Chondrocyte (in vitro differentiated cells): Measurements from ENCODE around the gene NOX5. TPM values are rescaled to one million over a fixed set of nuclear protein-coding genes. Genes with fewer than 3 reads are reported as not detected.

Experiments used
- DNase-seq: peaks from one replicate; pipeline ENCODE4 v3.0.0; 2021; ENCODE audit warnings: mixed read lengths, low spot score
- H3K27ac Mint-ChIP-seq: one replicate; pipeline ENCODE4 v1.8.0; 2021; ENCODE audit warnings: mild to moderate bottlenecking, moderate library complexity, mixed read lengths; ENCODE audit not compliant: unreplicated experiment
- H3K27me3 Mint-ChIP-seq: 2 replicates; pipeline ENCODE4 v1.8.0; 2021; ENCODE audit warnings: low read depth, mixed read lengths
- H3K36me3 Mint-ChIP-seq: 2 replicates; pipeline ENCODE4 v1.8.0; 2021; ENCODE audit warnings: low read depth, mixed read lengths
- H3K4me1 Mint-ChIP-seq: 2 replicates; pipeline ENCODE4 v1.8.0; 2021; ENCODE audit warnings: low read depth, mild to moderate bottlenecking, mixed read lengths
- H3K4me3 Mint-ChIP-seq: one replicate; pipeline ENCODE4 v1.8.0; 2021; ENCODE audit warnings: mild to moderate bottlenecking, moderate library complexity, mixed read lengths; ENCODE audit not compliant: unreplicated experiment
- H3K9me3 Mint-ChIP-seq: 2 replicates; pipeline ENCODE4 v1.8.0; 2021; ENCODE audit warnings: low read depth, mixed read lengths
- CTCF ChIP-seq: fragments of 200-600 bp; sonication (generic); IDR thresholded peaks from 2 replicates; pipeline ENCODE4 v1.5.0; 2021; ENCODE audit warnings: antibody characterized with exemption, mild to moderate bottlenecking, moderate library complexity
- total RNA-seq: library from RNA; stranded (reverse); gene quantifications from 3 replicates; pipeline ENCODE4 v1.2.1, GENCODE V29; 2021

NOX5 gene
- total RNA-seq, 1 donor from 2014 or later: not detected

GRCh38 chr15:68986322-68986721 is 28.2 kb upstream of the NOX5 start:
- no peak for DNase-seq
- TF ChIP-seq CTCF: no peak
- Mint-ChIP-seq H3K9me3 (no peaks in the 10 kb centered on the region), H3K27me3 (peaks cover 22% of the 10 kb centered on the region), H3K27ac (no peak overlapping the region), H3K4me3 (no peak overlapping the region), H3K4me1 (no peaks in the 10 kb centered on the region), H3K36me3 (peaks cover 1% of the 10 kb centered on the region)

GRCh38 chr15:68987120-68987519 is 27.4 kb upstream of the NOX5 start:
- Mint-ChIP-seq H3K27me3 (peaks cover 16% of the 10 kb centered on the region), H3K9me3 (no peaks in the 10 kb centered on the region), H3K36me3 (peaks cover 1% of the 10 kb centered on the region), H3K4me1 (no peaks in the 10 kb centered on the region), H3K4me3 (no peak overlapping the region), H3K27ac (no peak overlapping the region)
- no peak for DNase-seq
- TF ChIP-seq CTCF: no peak

GRCh38 chr15:68987676-68988075 is 26.8 kb upstream of the NOX5 start:
- no peak for DNase-seq
- no peak overlapping the region for H3K27ac Mint-ChIP-seq
- no peak overlapping the region for H3K4me3 Mint-ChIP-seq
- TF ChIP-seq CTCF: no peak
- H3K4me1 Mint-ChIP-seq: no peaks in the 10 kb centered on the region
- peaks cover 1% of the 10 kb centered on the region for H3K36me3 Mint-ChIP-seq
- peaks cover 16% of the 10 kb centered on the region for H3K27me3 Mint-ChIP-seq
- no peaks in the 10 kb centered on the region for H3K9me3 Mint-ChIP-seq

- no peak for TF ChIP-seq CTCF
- H3K9me3 Mint-ChIP-seq: no peaks in the 10 kb centered on the region
- peaks cover 20% of the 10 kb centered on the region for H3K4me1 Mint-ChIP-seq
- H3K4me3 Mint-ChIP-seq: no peak overlapping the region
- DNase-seq: no peak
- peaks cover 16% of the 10 kb centered on the region for H3K27me3 Mint-ChIP-seq
- H3K36me3 Mint-ChIP-seq: peaks cover 1% of the 10 kb centered on the region
- H3K27ac Mint-ChIP-seq: no peak overlapping the region
These were observed 24.8 kb upstream of the NOX5 start for GRCh38 chr15:68989541-68990230.

- H3K4me1 Mint-ChIP-seq: peaks cover 27% of the 10 kb centered on the region
- H3K9me3 Mint-ChIP-seq: no peaks in the 10 kb centered on the region
- no peak for DNase-seq
- no peak for TF ChIP-seq CTCF
- H3K27ac Mint-ChIP-seq: no peak overlapping the region
- no peak overlapping the region for H3K4me3 Mint-ChIP-seq
- H3K36me3 Mint-ChIP-seq: peaks cover 1% of the 10 kb centered on the region
- H3K27me3 Mint-ChIP-seq: peaks cover 16% of the 10 kb centered on the region
These were observed 24.1 kb upstream of the NOX5 start for GRCh38 chr15:68990231-68990991.
